ENCODE data around the gene CLMP.

Gene CLMP

DNA sequence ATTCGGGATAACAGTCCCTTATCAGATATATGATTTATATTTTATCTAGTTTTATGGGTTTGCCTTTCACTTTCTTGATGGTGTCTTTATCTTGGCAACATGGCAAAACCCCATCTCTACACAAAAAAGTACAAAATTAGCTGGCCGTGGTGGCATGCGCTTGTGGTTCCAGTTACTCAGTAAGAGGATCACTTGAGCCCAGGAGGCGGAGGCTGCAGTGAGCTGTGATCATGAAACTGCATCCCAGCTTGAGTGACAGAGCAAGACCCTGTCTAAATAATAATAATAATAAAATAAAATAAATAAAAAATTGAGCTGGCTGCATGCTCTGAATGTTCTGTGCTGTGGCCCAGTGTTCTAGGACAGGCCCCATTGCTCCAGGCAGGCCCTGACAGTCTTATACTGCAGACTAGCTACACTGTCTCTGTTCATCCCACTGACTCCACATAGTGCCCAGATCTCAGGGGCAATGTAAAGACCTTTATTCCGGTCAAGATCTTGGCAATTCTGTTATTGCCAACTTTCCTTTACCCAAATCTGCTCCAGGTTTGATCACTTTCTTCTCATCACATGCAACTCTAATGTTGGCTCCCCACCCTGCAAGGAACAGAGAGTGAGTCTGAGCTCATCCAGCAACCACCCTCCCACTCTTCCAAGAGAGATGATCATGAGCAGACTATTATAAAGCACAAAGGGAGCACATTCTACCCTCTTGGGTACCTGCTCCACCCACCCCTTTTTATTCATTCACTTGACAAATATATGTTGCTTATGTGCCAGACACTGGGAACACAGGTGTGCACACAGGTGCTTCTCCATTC, 141.9 kb downstream of the CLMP start:
- DNase-seq, result no peak

GRCh38 chr11:123051634-123052033, 143.4 kb downstream of the CLMP start:
- DNase-seq, result no peak

GRCh38 chr11:123051146-123051545, 143.9 kb downstream of the CLMP start:
- no peak for DNase-seq

DNA sequence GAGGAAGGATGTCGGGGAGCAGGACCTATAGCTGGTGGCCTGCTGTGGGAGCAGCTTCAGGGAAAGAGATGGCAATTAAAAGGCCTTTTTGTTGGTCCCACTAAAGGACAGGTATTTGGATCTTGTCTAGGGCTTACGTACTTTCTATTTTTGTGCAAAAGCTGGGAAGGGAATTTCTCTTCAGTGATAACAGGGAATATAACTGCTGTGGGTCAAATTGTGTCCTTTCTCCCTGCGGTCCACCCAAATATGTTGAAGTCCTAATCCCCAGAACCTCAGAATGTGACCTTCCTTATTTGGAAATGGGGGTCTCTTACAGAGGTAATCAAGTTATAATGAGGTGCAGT, 147.1 kb downstream of the CLMP start:
- no peak for DNase-seq

GRCh38 chr11:123047266-123047946, 147.6 kb downstream of the CLMP start:
- no peak for DNase-seq

- no peak for DNase-seq
Observed at GRCh38 chr11:123046473-123047259, 148.4 kb downstream of the CLMP start.

DNA sequence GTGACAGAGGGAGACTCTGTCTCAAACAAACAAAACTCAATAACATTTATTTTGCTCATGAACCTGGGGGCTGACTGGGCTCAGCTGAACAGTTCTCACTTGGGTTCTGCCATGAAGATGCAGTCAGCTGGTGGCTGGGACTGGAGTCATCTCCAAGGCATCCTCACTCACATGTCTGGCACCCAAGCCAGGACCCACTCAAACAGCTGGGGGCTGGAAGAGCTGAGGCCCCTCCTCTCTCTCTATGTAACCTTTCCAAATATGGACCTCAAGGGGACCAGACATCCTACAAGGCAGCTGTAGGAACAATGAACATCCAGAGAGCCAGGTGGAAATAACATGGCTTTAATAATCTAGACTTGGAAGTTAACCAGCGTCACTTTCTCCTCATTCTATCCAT, 149.9 kb downstream of the CLMP start:
- DNase-seq, result no peak

GRCh38 chr11:123041185-123041584, 153.9 kb downstream of the CLMP start:
- DNase-seq, result no peak

DNA sequence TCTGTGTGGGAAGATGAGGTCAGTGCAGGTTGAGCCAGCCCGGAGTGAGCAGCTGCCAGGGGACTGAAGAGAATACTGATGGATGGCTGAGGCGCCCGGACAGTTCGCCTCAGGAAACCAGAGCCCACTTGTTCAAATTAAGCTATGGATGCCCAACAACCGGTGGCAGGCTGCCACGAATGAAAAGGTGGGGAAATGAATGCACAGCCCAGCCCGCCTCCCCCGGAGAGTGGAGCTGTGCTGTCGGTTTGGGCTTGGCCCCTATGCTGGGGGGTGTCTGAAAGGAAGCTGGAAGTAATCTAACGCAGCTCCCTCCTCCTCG, 155.0 kb downstream of the CLMP start:
- DNase-seq, result no peak

- no peak for DNase-seq
Observed at GRCh38 chr11:123035831-123036230, 159.2 kb downstream of the CLMP start.

GRCh38 chr11:123034597-123034996, 160.5 kb downstream of the CLMP start:
- no peak for DNase-seq

DNA sequence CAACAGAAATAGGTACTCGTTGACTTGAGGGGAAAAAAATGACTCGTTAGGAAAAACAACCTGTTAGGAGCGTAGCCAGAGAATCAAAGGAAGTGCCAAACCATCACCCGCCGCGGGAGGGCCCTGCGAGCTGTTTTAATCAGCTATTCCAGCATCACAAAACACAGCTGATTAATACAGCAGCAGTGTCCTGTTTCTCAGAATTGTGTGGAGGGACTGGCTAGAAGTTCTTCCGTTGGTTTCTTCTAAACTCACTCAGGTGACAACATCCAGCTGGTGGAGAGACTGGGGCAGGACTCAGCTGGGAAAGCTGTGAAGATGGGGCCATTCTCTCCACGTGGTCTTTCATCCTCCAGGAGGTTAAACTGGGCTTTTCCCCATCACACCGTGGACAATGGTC, 161.2 kb downstream of the CLMP start:
- no peak for DNase-seq

DNA sequence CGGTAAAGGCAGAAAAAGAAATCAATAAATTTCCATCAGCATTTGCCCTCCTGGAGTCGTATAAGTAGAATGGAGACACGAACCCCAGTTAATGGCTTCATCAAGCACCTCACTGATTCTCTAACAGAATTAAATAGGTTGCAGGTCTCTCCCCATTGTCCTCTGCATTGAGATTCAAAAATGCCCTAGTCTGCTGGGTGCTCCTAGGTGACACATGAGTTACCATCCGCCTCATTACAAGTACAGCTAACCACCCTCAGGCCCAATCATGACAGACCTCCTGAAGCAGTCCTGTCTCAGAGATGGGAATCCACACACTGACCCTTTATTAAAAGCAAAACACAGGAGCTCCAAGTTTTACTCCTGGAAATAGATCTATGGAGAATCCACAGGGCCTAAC, 164.5 kb downstream of the CLMP start:
- DNase-seq, result no peak

DNA sequence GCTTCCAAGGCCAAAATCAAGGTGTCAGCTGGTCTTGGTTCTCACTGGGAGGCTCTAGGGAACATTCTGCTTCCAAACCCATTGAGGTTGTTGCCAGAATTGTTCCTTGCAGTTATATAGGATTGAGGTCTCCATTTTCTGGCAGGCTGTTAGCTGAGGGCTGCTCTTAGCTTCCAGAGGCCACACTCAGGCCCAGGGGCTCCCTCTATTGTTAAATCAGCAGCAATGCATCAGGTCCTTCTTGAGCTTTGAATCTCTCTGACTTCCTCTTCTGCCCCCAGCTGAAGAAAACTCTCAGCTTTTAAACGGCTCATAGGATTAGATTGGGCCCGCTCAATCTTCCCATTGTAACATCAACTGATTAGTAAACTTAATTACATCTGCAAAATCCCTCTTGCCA, 174.1 kb downstream of the CLMP start:
- peak; percentile 19 for DNase-seq

All from NCI-H1694 (cell line).